Measurements from ENCODE around the gene TAT. TPM values are rescaled to one million over a fixed set of nuclear protein-coding genes. Genes with fewer than 3 reads are reported as not detected.

The TAT gene
- total RNA-seq, 1 experiment from 2014 or later: 0.68 TPM

GRCh38 chr16:71528257-71528656, 48.6 kb downstream of the TAT start:
- CTCF ChIA-PET: interaction anchor here (5.5 kb wide), 1 partner anchor 83 kb away, joined by 45 read pairs; no protein-coding TSS in a partner anchor
- Mint-ChIP-seq H3K27me3 (ENCODE audit: low read depth) (no peaks in the 10 kb centered on the region), H3K36me3 (no peaks in the 10 kb centered on the region), H3K4me3 (peak overlapping the region; percentile 16; the same call in 1 of the 2 replicates), H3K9me3 (no peaks in the 10 kb centered on the region), H3K4me1 (peaks cover 45% of the 10 kb centered on the region), H3K27ac (no peak overlapping the region)
- POLR2A ChIA-PET: no interaction called here
- DNase-seq (ENCODE audit: low spot score) (no peak), ATAC-seq (no peak)
- TF ChIP-seq PREB (CRISPR knock-in tag; IDR thresholded peaks at IDR 0.05; ENCODE audit: borderline replicate concordance) (no peak), ZNF232 (CRISPR knock-in tag; IDR thresholded peaks at IDR 0.05) (no peak), NFYB (CRISPR knock-in tag; conservative IDR thresholded peaks at IDR 0.05; ENCODE audit: low read depth) (no peak), E2F5 (CRISPR knock-in tag; IDR thresholded peaks at IDR 0.05) (no peak), FOXP1 (CRISPR knock-in tag; IDR thresholded peaks at IDR 0.05; ENCODE audit: borderline replicate concordance) (no peak), ZSCAN18 (CRISPR knock-in tag; IDR thresholded peaks at IDR 0.05) (no peak), TP53 (CRISPR knock-in tag; IDR thresholded peaks at IDR 0.05) (no peak), SOX15 (CRISPR knock-in tag; IDR thresholded peaks at IDR 0.05) (no peak), GTF2I (CRISPR knock-in tag; conservative IDR thresholded peaks at IDR 0.05) (no peak), EMX1 (CRISPR knock-in tag; IDR thresholded peaks at IDR 0.05) (no peak), TEAD1 (CRISPR knock-in tag; IDR thresholded peaks at IDR 0.05) (no peak), ZNF317 (CRISPR knock-in tag; IDR thresholded peaks at IDR 0.05; ENCODE audit: borderline replicate concordance, low read depth) (no peak), NFE2L1 (CRISPR knock-in tag; IDR thresholded peaks at IDR 0.05) (no peak), MYBL2 (CRISPR knock-in tag; IDR thresholded peaks at IDR 0.05) (no peak)

GRCh38 chr16:71526111-71526631, 50.7 kb downstream of the TAT start, which contains the start of gene CHST4:
Gene CHST4 (plus strand): TSS chr16:71526426. CDS start chr16:71536678, 10,252 bp downstream.
- H3K4me3 Mint-ChIP-seq: peak within 1 kb of the TSS; percentile 74
- H3K4me1 Mint-ChIP-seq: peaks cover 45% of the 10 kb centered on the region
- no peaks in the 10 kb centered on the region; the same call in 1 of the 2 replicates for H3K27me3 Mint-ChIP-seq (ENCODE audit: low read depth)
- peak; percentile 89 for ATAC-seq
- ChIA-PET CTCF (interaction anchor here (0.6 to 5.5 kb wide), 21 partner anchors 8 to 435 kb away, joined by 3 to 45 read pairs (median 5); partner anchors contain the start of gene MARVELD3), POLR2A (interaction anchor here (0.6 to 1.6 kb wide), 6 partner anchors 26 to 100 kb away, joined by 3 to 5 read pairs (median 4); partner anchors contain the start of genes MARVELD3 and ZNF23)
- no peaks in the 10 kb centered on the region for H3K36me3 Mint-ChIP-seq
- DNase-seq (ENCODE audit: low spot score): peak; percentile 75
- no peaks in the 10 kb centered on the region for H3K9me3 Mint-ChIP-seq
- H3K27ac Mint-ChIP-seq: peak within 1 kb of the TSS; percentile 99
- TF ChIP-seq FOXK1 (CRISPR knock-in tag; IDR thresholded peaks at IDR 0.05) (peak; percentile 22; the same call in 1 of the 2 replicates), AR (CRISPR knock-in tag; IDR thresholded peaks at IDR 0.05) (0 out of 2 replicates have a peak, but pooled peaks have one; percentile 32), ZNF423 (CRISPR knock-in tag; IDR thresholded peaks at IDR 0.05) (0 out of 2 replicates have a peak, but pooled peaks have one; percentile 39), ZNF281 (CRISPR knock-in tag; IDR thresholded peaks at IDR 0.05) (no peak), ELF4 (CRISPR knock-in tag; IDR thresholded peaks at IDR 0.05; ENCODE audit: low read depth) (no peak), FOXP1 (CRISPR knock-in tag; IDR thresholded peaks at IDR 0.05; ENCODE audit: borderline replicate concordance) (peak; percentile 28; the same call in 1 of the 2 replicates), SP1 (CRISPR knock-in tag; conservative IDR thresholded peaks at IDR 0.05) (0 out of 2 replicates have a peak, but pooled peaks have one; percentile 56), MYBL2 (CRISPR knock-in tag; IDR thresholded peaks at IDR 0.05) (no peak), ZNF121 (CRISPR knock-in tag; IDR thresholded peaks at IDR 0.05) (peak; percentile 94), NR1H2 (CRISPR knock-in tag; IDR thresholded peaks at IDR 0.05) (no peak), USF1 (CRISPR knock-in tag; IDR thresholded peaks at IDR 0.05) (no peak), IRF1 (CRISPR knock-in tag; IDR thresholded peaks at IDR 0.05) (no peak), FOXJ3 (CRISPR knock-in tag; IDR thresholded peaks at IDR 0.05; ENCODE audit: borderline replicate concordance) (no peak)
